PFSK-1 (cell line): ENCODE measurements around the gene FRMD4A.

ENCODE experiments used
- POLR2AphosphoS5 ChIP-seq: IDR thresholded peaks from 2 replicates; pipeline ENCODE4 v1.6.1; 2012; ENCODE audit warnings: low read depth, mild to moderate bottlenecking, control low read depth, low read length, moderate library complexity
- TF ChIP-seq, protein P1 (sequence below), 2 experiments: IDR thresholded peaks; 2 replicates each; pipeline versions ENCODE4 v1.6.1 to v1.8.0; 2011 to 2012; ENCODE audit warnings: low read depth in 2 of 2, low read length in 2 of 2, control low read depth in 1 of 2, inconsistent platforms in 1 of 2, mild to moderate bottlenecking in 1 of 2, moderate library complexity in 1 of 2; ENCODE audit not compliant: insufficient read depth in 1 of 2

DNA sequence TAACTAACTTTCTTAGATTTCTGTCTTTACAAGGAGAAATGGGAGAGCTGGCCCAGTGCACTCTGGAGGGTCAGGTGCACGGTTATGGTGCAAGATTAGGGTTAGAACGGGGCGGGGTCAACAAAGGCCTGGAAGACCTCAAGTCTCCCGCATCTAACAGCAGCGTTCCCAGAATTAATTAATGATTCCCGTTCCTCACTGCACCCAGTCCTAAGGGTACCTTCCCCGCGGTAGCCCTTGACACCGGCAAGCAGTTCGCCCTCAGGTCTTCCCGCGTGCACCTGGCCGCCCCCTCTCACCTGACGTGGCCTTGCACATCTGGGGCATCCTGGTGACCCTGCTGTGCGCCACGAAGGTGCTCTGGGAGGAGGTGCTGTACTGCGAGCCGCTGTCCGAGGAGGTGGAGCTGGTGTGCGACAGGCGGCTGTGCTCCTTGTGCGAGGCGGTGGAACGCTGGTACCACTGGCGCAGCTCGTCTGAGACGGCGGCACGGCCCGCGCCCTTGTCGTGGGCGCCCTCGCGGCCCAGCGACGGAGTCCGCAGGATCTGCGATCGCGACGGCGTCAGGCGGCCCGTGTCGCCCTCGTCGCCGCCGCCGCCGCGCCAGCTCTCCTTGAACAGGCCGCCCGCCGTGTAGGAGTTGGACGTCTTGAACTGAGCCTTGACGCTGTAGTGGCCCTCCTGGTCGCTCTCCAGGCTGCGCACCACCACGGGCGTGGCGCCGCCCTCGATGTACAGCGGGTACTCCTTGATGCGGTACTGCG is 674.2 kb downstream of the FRMD4A start:
- TF ChIP-seq, protein P1, sequence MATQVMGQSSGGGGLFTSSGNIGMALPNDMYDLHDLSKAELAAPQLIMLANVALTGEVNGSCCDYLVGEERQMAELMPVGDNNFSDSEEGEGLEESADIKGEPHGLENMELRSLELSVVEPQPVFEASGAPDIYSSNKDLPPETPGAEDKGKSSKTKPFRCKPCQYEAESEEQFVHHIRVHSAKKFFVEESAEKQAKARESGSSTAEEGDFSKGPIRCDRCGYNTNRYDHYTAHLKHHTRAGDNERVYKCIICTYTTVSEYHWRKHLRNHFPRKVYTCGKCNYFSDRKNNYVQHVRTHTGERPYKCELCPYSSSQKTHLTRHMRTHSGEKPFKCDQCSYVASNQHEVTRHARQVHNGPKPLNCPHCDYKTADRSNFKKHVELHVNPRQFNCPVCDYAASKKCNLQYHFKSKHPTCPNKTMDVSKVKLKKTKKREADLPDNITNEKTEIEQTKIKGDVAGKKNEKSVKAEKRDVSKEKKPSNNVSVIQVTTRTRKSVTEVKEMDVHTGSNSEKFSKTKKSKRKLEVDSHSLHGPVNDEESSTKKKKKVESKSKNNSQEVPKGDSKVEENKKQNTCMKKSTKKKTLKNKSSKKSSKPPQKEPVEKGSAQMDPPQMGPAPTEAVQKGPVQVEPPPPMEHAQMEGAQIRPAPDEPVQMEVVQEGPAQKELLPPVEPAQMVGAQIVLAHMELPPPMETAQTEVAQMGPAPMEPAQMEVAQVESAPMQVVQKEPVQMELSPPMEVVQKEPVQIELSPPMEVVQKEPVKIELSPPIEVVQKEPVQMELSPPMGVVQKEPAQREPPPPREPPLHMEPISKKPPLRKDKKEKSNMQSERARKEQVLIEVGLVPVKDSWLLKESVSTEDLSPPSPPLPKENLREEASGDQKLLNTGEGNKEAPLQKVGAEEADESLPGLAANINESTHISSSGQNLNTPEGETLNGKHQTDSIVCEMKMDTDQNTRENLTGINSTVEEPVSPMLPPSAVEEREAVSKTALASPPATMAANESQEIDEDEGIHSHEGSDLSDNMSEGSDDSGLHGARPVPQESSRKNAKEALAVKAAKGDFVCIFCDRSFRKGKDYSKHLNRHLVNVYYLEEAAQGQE (IDR thresholded peaks at IDR 0.05; ENCODE audit: insufficient read depth in 1 of 2, low read depth in 2 of 2, low read length in 2 of 2), result no peak
- no peak for TF ChIP-seq POLR2AphosphoS5
